Measurements from ENCODE around the gene TRIM25. TPM values are rescaled to one million over a fixed set of nuclear protein-coding genes. Genes with fewer than 3 reads are reported as not detected.

Gene TRIM25
- total RNA-seq, 6 experiments from 2014 or later, result 38.8 to 43.7 (median 41.4) TPM

GRCh38 chr17:56850591-56850990 is 63.3 kb downstream of the TRIM25 start:
- H3K9me3 Mint-ChIP-seq, result no peaks in the 10 kb centered on the region
- H3K4me3 Mint-ChIP-seq, result no peak overlapping the region
- TF ChIP-seq CTCF (IDR thresholded peaks at IDR 0.05), result no peak
- no peak overlapping the region for H3K27ac Mint-ChIP-seq
- no peak for DNase-seq
- no peaks in the 10 kb centered on the region for H3K4me1 Mint-ChIP-seq (ENCODE audit: low read depth)
- no peaks in the 10 kb centered on the region for H3K27me3 Mint-ChIP-seq (ENCODE audit: insufficient read depth)
- peaks cover 17% of the 10 kb centered on the region; the same call in 1 of the 2 replicates for H3K36me3 Mint-ChIP-seq (ENCODE audit: low read depth)

- no peak overlapping the region for H3K27ac Mint-ChIP-seq
- no peak for TF ChIP-seq CTCF (IDR thresholded peaks at IDR 0.05)
- H3K4me3 Mint-ChIP-seq, result no peak overlapping the region
- no peaks in the 10 kb centered on the region for H3K27me3 Mint-ChIP-seq (ENCODE audit: insufficient read depth)
- H3K4me1 Mint-ChIP-seq (ENCODE audit: low read depth), result no peaks in the 10 kb centered on the region
- no peak for DNase-seq
- peaks cover 17% of the 10 kb centered on the region; the same call in 1 of the 2 replicates for H3K36me3 Mint-ChIP-seq (ENCODE audit: low read depth)
- H3K9me3 Mint-ChIP-seq, result no peaks in the 10 kb centered on the region
Measured at GRCh38 chr17:56849131-56849530, 64.7 kb downstream of the TRIM25 start.

- H3K4me3 Mint-ChIP-seq, result no peak overlapping the region
- no peak for DNase-seq
- H3K9me3 Mint-ChIP-seq, result no peaks in the 10 kb centered on the region
- H3K4me1 Mint-ChIP-seq (ENCODE audit: low read depth), result no peaks in the 10 kb centered on the region
- no peak overlapping the region for H3K27ac Mint-ChIP-seq
- H3K36me3 Mint-ChIP-seq (ENCODE audit: low read depth), result peaks cover 14% of the 10 kb centered on the region; the same call in 1 of the 2 replicates
- no peak for TF ChIP-seq CTCF (IDR thresholded peaks at IDR 0.05)
- H3K27me3 Mint-ChIP-seq (ENCODE audit: insufficient read depth), result no peaks in the 10 kb centered on the region
Measured at GRCh38 chr17:56847106-56847505, 66.7 kb downstream of the TRIM25 start.

- Mint-ChIP-seq H3K36me3 (ENCODE audit: low read depth) (peaks cover 14% of the 10 kb centered on the region; the same call in 1 of the 2 replicates), H3K4me3 (no peak overlapping the region), H3K27me3 (ENCODE audit: insufficient read depth) (no peaks in the 10 kb centered on the region), H3K9me3 (no peaks in the 10 kb centered on the region), H3K27ac (no peak overlapping the region), H3K4me1 (ENCODE audit: low read depth) (no peaks in the 10 kb centered on the region)
- DNase-seq, result no peak
- TF ChIP-seq CTCF (IDR thresholded peaks at IDR 0.05), result no peak
Measured at GRCh38 chr17:56845934-56846333, 67.9 kb downstream of the TRIM25 start.

- Mint-ChIP-seq H3K27me3 (ENCODE audit: insufficient read depth) (no peaks in the 10 kb centered on the region), H3K27ac (no peak overlapping the region), H3K4me1 (ENCODE audit: low read depth) (peaks cover 10% of the 10 kb centered on the region)
Measured at GRCh38 chr17:56842577-56842976, 71.3 kb downstream of the TRIM25 start.

More at GRCh38 chr17:56842577-56842976, 71.3 kb downstream of the TRIM25 start:
- no peak for TF ChIP-seq CTCF (IDR thresholded peaks at IDR 0.05)
- no peak for DNase-seq
- H3K4me3 Mint-ChIP-seq, result no peak overlapping the region
- no peaks in the 10 kb centered on the region for H3K9me3 Mint-ChIP-seq
- peaks cover 8% of the 10 kb centered on the region; the same call in 1 of the 2 replicates for H3K36me3 Mint-ChIP-seq (ENCODE audit: low read depth)
